Stimulated activated CD4-positive, alpha-beta T cell treated with anti-CD3 and anti-CD28 coated beads, TNF-alpha, amount 100 ng/mL, for 4 hours (primary cell): ENCODE data around the gene SRSF8.

Experiments used
- DNase-seq, 3 experiments: peaks; one replicate each; pipeline ENCODE4 v3.0.0-alpha.2; 2020; ENCODE audit warnings: low read depth in 3 of 3

The SRSF8 gene

GRCh38 chr11:95068549-95068948 is 1.8 kb downstream of the SRSF8 start:
- peak in 2 of 3 experiments; percentile 15 to 39 for DNase-seq

- DNase-seq, result no peak
These were observed 3.8 kb downstream of the SRSF8 start for GRCh38 chr11:95070471-95070870.

GRCh38 chr11:95072948-95073347 is 6.2 kb downstream of the SRSF8 start:
- DNase-seq, result no peak

- DNase-seq, result no peak
These were observed 8.3 kb downstream of the SRSF8 start for GRCh38 chr11:95074792-95075563.

- no peak for DNase-seq
These were observed 9.7 kb downstream of the SRSF8 start for GRCh38 chr11:95076416-95076815.

GRCh38 chr11:95076981-95077380 is 10.3 kb downstream of the SRSF8 start:
- no peak for DNase-seq

- DNase-seq, result no peak
These were observed 11.8 kb downstream of the SRSF8 start for GRCh38 chr11:95078526-95078925.

- DNase-seq, result no peak
These were observed 14.3 kb downstream of the SRSF8 start for GRCh38 chr11:95081010-95081409.

GRCh38 chr11:95081412-95081811 is 14.7 kb downstream of the SRSF8 start:
- DNase-seq, result no peak

GRCh38 chr11:95082576-95083001 is 15.9 kb downstream of the SRSF8 start:
- DNase-seq, result no peak

GRCh38 chr11:95084509-95084908 is 17.8 kb downstream of the SRSF8 start:
- DNase-seq, result peak in 2 of 3 experiments; percentile 22 to 26

- DNase-seq, result no peak
These were observed 18.5 kb downstream of the SRSF8 start for GRCh38 chr11:95085117-95085816.

GRCh38 chr11:95086151-95086550 is 19.4 kb downstream of the SRSF8 start:
- DNase-seq, result no peak

GRCh38 chr11:95086836-95087570 is 20.3 kb downstream of the SRSF8 start:
- DNase-seq, result no peak

- DNase-seq, result no peak
These were observed 22.4 kb downstream of the SRSF8 start for GRCh38 chr11:95088946-95089619.

GRCh38 chr11:95089620-95090542 is 23.2 kb downstream of the SRSF8 start, which contains the start of gene ENDOD1:
ENDOD1 (plus strand) TSS chr11:95089846; CDS start chr11:95089928, 82 bp downstream.
- peak; percentile 67 to 75 (median 75) for DNase-seq

- no peak for DNase-seq
These were observed 25.0 kb downstream of the SRSF8 start for GRCh38 chr11:95091663-95092180.

GRCh38 chr11:95092549-95093324 is 26.0 kb downstream of the SRSF8 start:
- DNase-seq, result no peak

- DNase-seq, result no peak
These were observed 26.8 kb downstream of the SRSF8 start for GRCh38 chr11:95093548-95093947.
